Measurements from ENCODE around the gene LPGAT1.
"Not testable (repeated sequence)": the region's sequence is repeated elsewhere in the genome, so short reads cannot be mapped to it uniquely, and the experiment has no call there.

LPGAT1 gene

GRCh38 chr1:211724687-211725196 is 105.8 kb downstream of the LPGAT1 start:
- Histone ChIP-seq H3K27me3 (ENCODE audit: control insufficient read depth, insufficient read depth, low read length) (peaks cover 6% of the 10 kb centered on the region), H3K4me3 (ENCODE audit: low read length) (no peak overlapping the region), H3K9ac (ENCODE audit: low read length) (no peak overlapping the region), H3K9me3 (ENCODE audit: control insufficient read depth, low read length) (no peaks in the 10 kb centered on the region), H3K36me3 (ENCODE audit: control insufficient read depth, insufficient read depth, low read length) (no peaks in the 10 kb centered on the region), H3K4me1 (ENCODE audit: control insufficient read depth, insufficient read depth, low read length) (no peaks in the 10 kb centered on the region)

GRCh38 chr1:211723273-211723672 is 107.3 kb downstream of the LPGAT1 start:
- H3K4me1 ChIP-seq (ENCODE audit: control insufficient read depth, insufficient read depth, low read length), result no peaks in the 10 kb centered on the region
- H3K9ac ChIP-seq (ENCODE audit: low read length), result no peak overlapping the region
- no peaks in the 10 kb centered on the region for H3K36me3 ChIP-seq (ENCODE audit: control insufficient read depth, insufficient read depth, low read length)
- H3K4me3 ChIP-seq (ENCODE audit: low read length), result no peak overlapping the region
- peaks cover 6% of the 10 kb centered on the region for H3K27me3 ChIP-seq (ENCODE audit: control insufficient read depth, insufficient read depth, low read length)
- no peaks in the 10 kb centered on the region for H3K9me3 ChIP-seq (ENCODE audit: control insufficient read depth, low read length)

GRCh38 chr1:211722277-211723175 is 108.0 kb downstream of the LPGAT1 start:
- no peaks in the 10 kb centered on the region for H3K36me3 ChIP-seq (ENCODE audit: control insufficient read depth, insufficient read depth, low read length)
- H3K27me3 ChIP-seq (ENCODE audit: control insufficient read depth, insufficient read depth, low read length), result peaks cover 6% of the 10 kb centered on the region
- no peak overlapping the region for H3K9ac ChIP-seq (ENCODE audit: low read length)
- H3K4me1 ChIP-seq (ENCODE audit: control insufficient read depth, insufficient read depth, low read length), result no peaks in the 10 kb centered on the region
- no peak overlapping the region for H3K4me3 ChIP-seq (ENCODE audit: low read length)
- no peaks in the 10 kb centered on the region for H3K9me3 ChIP-seq (ENCODE audit: control insufficient read depth, low read length)

- H3K4me3 ChIP-seq (ENCODE audit: low read length); H3K36me3 ChIP-seq (ENCODE audit: control insufficient read depth, insufficient read depth, low read length); H3K9ac ChIP-seq (ENCODE audit: low read length); H3K4me1 ChIP-seq (ENCODE audit: control insufficient read depth, insufficient read depth, low read length); H3K27me3 ChIP-seq (ENCODE audit: control insufficient read depth, insufficient read depth, low read length); H3K9me3 ChIP-seq (ENCODE audit: control insufficient read depth, low read length): not testable (repeated sequence)
These were observed 114.0 kb downstream of the LPGAT1 start for GRCh38 chr1:211716555-211716954.

GRCh38 chr1:211715971-211716370 is 114.6 kb downstream of the LPGAT1 start:
- no peaks in the 10 kb centered on the region for H3K9me3 ChIP-seq (ENCODE audit: control insufficient read depth, low read length)
- H3K9ac ChIP-seq (ENCODE audit: low read length), result no peak overlapping the region
- no peaks in the 10 kb centered on the region for H3K4me1 ChIP-seq (ENCODE audit: control insufficient read depth, insufficient read depth, low read length)
- H3K36me3 ChIP-seq (ENCODE audit: control insufficient read depth, insufficient read depth, low read length), result no peaks in the 10 kb centered on the region
- H3K27me3 ChIP-seq (ENCODE audit: control insufficient read depth, insufficient read depth, low read length), result no peaks in the 10 kb centered on the region
- H3K4me3 ChIP-seq (ENCODE audit: low read length), result no peak overlapping the region

GRCh38 chr1:211714154-211714553 is 116.4 kb downstream of the LPGAT1 start:
- no peaks in the 10 kb centered on the region for H3K36me3 ChIP-seq (ENCODE audit: control insufficient read depth, insufficient read depth, low read length)
- H3K4me3 ChIP-seq (ENCODE audit: low read length), result no peak overlapping the region
- no peaks in the 10 kb centered on the region for H3K27me3 ChIP-seq (ENCODE audit: control insufficient read depth, insufficient read depth, low read length)
- no peak overlapping the region for H3K9ac ChIP-seq (ENCODE audit: low read length)
- H3K9me3 ChIP-seq (ENCODE audit: control insufficient read depth, low read length), result no peaks in the 10 kb centered on the region
- H3K4me1 ChIP-seq (ENCODE audit: control insufficient read depth, insufficient read depth, low read length), result no peaks in the 10 kb centered on the region

GRCh38 chr1:211713231-211713630 is 117.3 kb downstream of the LPGAT1 start:
- Histone ChIP-seq H3K4me3 (ENCODE audit: low read length) (no peak overlapping the region), H3K36me3 (ENCODE audit: control insufficient read depth, insufficient read depth, low read length) (no peaks in the 10 kb centered on the region), H3K9me3 (ENCODE audit: control insufficient read depth, low read length) (no peaks in the 10 kb centered on the region), H3K27me3 (ENCODE audit: control insufficient read depth, insufficient read depth, low read length) (no peaks in the 10 kb centered on the region), H3K9ac (ENCODE audit: low read length) (no peak overlapping the region), H3K4me1 (ENCODE audit: control insufficient read depth, insufficient read depth, low read length) (no peaks in the 10 kb centered on the region)

GRCh38 chr1:211711315-211711705 is 119.3 kb downstream of the LPGAT1 start:
- Histone ChIP-seq H3K36me3 (ENCODE audit: control insufficient read depth, insufficient read depth, low read length) (no peaks in the 10 kb centered on the region), H3K27me3 (ENCODE audit: control insufficient read depth, insufficient read depth, low read length) (no peaks in the 10 kb centered on the region), H3K4me1 (ENCODE audit: control insufficient read depth, insufficient read depth, low read length) (no peaks in the 10 kb centered on the region), H3K4me3 (ENCODE audit: low read length) (no peak overlapping the region), H3K9ac (ENCODE audit: low read length) (no peak overlapping the region), H3K9me3 (ENCODE audit: control insufficient read depth, low read length) (no peaks in the 10 kb centered on the region)

- Histone ChIP-seq H3K27me3 (ENCODE audit: control insufficient read depth, insufficient read depth, low read length) (no peaks in the 10 kb centered on the region), H3K9me3 (ENCODE audit: control insufficient read depth, low read length) (no peaks in the 10 kb centered on the region), H3K4me1 (ENCODE audit: control insufficient read depth, insufficient read depth, low read length) (no peaks in the 10 kb centered on the region), H3K36me3 (ENCODE audit: control insufficient read depth, insufficient read depth, low read length) (no peaks in the 10 kb centered on the region), H3K9ac (ENCODE audit: low read length) (no peak overlapping the region), H3K4me3 (ENCODE audit: low read length) (no peak overlapping the region)
These were observed 119.8 kb downstream of the LPGAT1 start for GRCh38 chr1:211710566-211711314.

- H3K27me3 ChIP-seq (ENCODE audit: control insufficient read depth, insufficient read depth, low read length), result no peaks in the 10 kb centered on the region
- no peaks in the 10 kb centered on the region for H3K9me3 ChIP-seq (ENCODE audit: control insufficient read depth, low read length)
- no peak overlapping the region for H3K9ac ChIP-seq (ENCODE audit: low read length)
- H3K36me3 ChIP-seq (ENCODE audit: control insufficient read depth, insufficient read depth, low read length), result no peaks in the 10 kb centered on the region
- H3K4me3 ChIP-seq (ENCODE audit: low read length), result no peak overlapping the region
- H3K4me1 ChIP-seq (ENCODE audit: control insufficient read depth, insufficient read depth, low read length), result no peaks in the 10 kb centered on the region
These were observed 121.6 kb downstream of the LPGAT1 start for GRCh38 chr1:211708926-211709325.

- Histone ChIP-seq H3K4me3 (ENCODE audit: low read length) (no peak overlapping the region), H3K9me3 (ENCODE audit: control insufficient read depth, low read length) (no peaks in the 10 kb centered on the region), H3K4me1 (ENCODE audit: control insufficient read depth, insufficient read depth, low read length) (no peaks in the 10 kb centered on the region), H3K36me3 (ENCODE audit: control insufficient read depth, insufficient read depth, low read length) (no peaks in the 10 kb centered on the region), H3K27me3 (ENCODE audit: control insufficient read depth, insufficient read depth, low read length) (no peaks in the 10 kb centered on the region), H3K9ac (ENCODE audit: low read length) (no peak overlapping the region)
These were observed 122.6 kb downstream of the LPGAT1 start for GRCh38 chr1:211708006-211708405.

GRCh38 chr1:211705467-211706091 is 125.0 kb downstream of the LPGAT1 start:
- Histone ChIP-seq H3K4me1 (ENCODE audit: control insufficient read depth, insufficient read depth, low read length) (no peaks in the 10 kb centered on the region), H3K9ac (ENCODE audit: low read length) (no peak overlapping the region), H3K36me3 (ENCODE audit: control insufficient read depth, insufficient read depth, low read length) (no peaks in the 10 kb centered on the region), H3K4me3 (ENCODE audit: low read length) (no peak overlapping the region), H3K9me3 (ENCODE audit: control insufficient read depth, low read length) (no peaks in the 10 kb centered on the region), H3K27me3 (ENCODE audit: control insufficient read depth, insufficient read depth, low read length) (no peaks in the 10 kb centered on the region)

Data from mucosa of stomach (tissue), 1 donor.